ENCODE measurements around the gene RIMOC1. TPM values are rescaled to one million over a fixed set of nuclear protein-coding genes. Genes with fewer than 3 reads are reported as not detected.
A peak's percentile ranks its signal among the peaks of the same experiment; 100 is the strongest.

The RIMOC1 gene
- total RNA-seq, 1 experiment from 2014 or later = 40.4 TPM

- TF ChIP-seq, protein P1, sequence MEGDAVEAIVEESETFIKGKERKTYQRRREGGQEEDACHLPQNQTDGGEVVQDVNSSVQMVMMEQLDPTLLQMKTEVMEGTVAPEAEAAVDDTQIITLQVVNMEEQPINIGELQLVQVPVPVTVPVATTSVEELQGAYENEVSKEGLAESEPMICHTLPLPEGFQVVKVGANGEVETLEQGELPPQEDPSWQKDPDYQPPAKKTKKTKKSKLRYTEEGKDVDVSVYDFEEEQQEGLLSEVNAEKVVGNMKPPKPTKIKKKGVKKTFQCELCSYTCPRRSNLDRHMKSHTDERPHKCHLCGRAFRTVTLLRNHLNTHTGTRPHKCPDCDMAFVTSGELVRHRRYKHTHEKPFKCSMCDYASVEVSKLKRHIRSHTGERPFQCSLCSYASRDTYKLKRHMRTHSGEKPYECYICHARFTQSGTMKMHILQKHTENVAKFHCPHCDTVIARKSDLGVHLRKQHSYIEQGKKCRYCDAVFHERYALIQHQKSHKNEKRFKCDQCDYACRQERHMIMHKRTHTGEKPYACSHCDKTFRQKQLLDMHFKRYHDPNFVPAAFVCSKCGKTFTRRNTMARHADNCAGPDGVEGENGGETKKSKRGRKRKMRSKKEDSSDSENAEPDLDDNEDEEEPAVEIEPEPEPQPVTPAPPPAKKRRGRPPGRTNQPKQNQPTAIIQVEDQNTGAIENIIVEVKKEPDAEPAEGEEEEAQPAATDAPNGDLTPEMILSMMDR (IDR thresholded peaks at IDR 0.05; ENCODE audit: unreplicated experiment) = no peak
- ChIA-PET CTCF (no interaction called here), POLR2A (interaction anchor here (0.6 to 3.2 kb wide), 2 partner anchors 14 to 90 kb away, joined by 3 to 14 read pairs; partner anchors contain the start of gene RIMOC1)
- no peak overlapping the region for H3K4me3 Mint-ChIP-seq (ENCODE audit: unreplicated experiment)
- no peaks in the 10 kb centered on the region for H3K27me3 Mint-ChIP-seq (ENCODE audit: insufficient read depth, unreplicated experiment)
- H3K27ac Mint-ChIP-seq (ENCODE audit: low read depth, unreplicated experiment) = no peak overlapping the region
- no peaks in the 10 kb centered on the region for H3K9me3 Mint-ChIP-seq (ENCODE audit: unreplicated experiment)
- no peaks in the 10 kb centered on the region for H3K4me1 Mint-ChIP-seq (ENCODE audit: insufficient read depth, unreplicated experiment)
- intact Hi-C loops (cut with micrococcal nuclease) = no loop called here
- no peak for DNase-seq (ENCODE audit: unreplicated experiment)
- no TSS peak for BruUV-seq (replicated peaks)
- H3K36me3 Mint-ChIP-seq (ENCODE audit: insufficient read depth, unreplicated experiment) = peaks cover 67% of the 10 kb centered on the region
Measured at GRCh38 chr5:41918105-41918504, 14.0 kb downstream of the RIMOC1 start.

- intact Hi-C loops (cut with micrococcal nuclease) = no loop called here
- CTCF ChIA-PET = interaction anchor here (0.7 to 0.8 kb wide), 2 partner anchors 663 to 844 kb away, joined by 3 to 5 read pairs; no protein-coding TSS in a partner anchor
- TF ChIP-seq, protein P1 (IDR thresholded peaks at IDR 0.05; ENCODE audit: unreplicated experiment) = no peak
Measured at GRCh38 chr5:41921166-41921565, 17.0 kb downstream of the RIMOC1 start.

DNA sequence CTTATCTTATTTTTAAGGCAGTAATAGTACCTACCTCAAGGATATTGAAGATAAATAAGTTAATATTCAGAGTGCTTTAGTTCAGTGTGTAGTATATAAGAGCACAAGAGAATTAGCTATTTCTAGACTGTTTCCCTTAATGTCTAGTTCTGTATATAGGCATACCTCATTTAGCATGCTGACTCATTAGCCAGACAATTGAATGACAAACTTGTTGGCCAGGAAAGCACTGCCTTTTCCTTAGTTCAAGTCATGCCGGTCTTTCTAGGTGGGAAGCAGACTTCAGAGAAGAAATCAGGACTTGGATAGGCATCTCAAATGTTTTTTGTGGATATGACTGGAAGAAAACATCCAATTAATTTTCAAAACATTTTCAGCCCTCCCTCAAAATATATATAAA lies 17.7 kb downstream of the RIMOC1 start:
- DNase-seq (ENCODE audit: unreplicated experiment) = peak; percentile 31
- peaks cover 33% of the 10 kb centered on the region for H3K36me3 Mint-ChIP-seq (ENCODE audit: insufficient read depth, unreplicated experiment)
- H3K4me3 Mint-ChIP-seq (ENCODE audit: unreplicated experiment) = no peak overlapping the region
- no peak overlapping the region for H3K27ac Mint-ChIP-seq (ENCODE audit: low read depth, unreplicated experiment)
- H3K4me1 Mint-ChIP-seq (ENCODE audit: insufficient read depth, unreplicated experiment) = no peaks in the 10 kb centered on the region
- ChIA-PET POLR2A (interaction anchor here (0.7 to 2.5 kb wide), 3 partner anchors 11 to 27 kb away, joined by 3 to 19 read pairs (median 3); partner anchors contain the start of gene RIMOC1), CTCF (no interaction called here)
- intact Hi-C loops (cut with micrococcal nuclease) = no loop called here
- H3K27me3 Mint-ChIP-seq (ENCODE audit: insufficient read depth, unreplicated experiment) = no peaks in the 10 kb centered on the region
- H3K9me3 Mint-ChIP-seq (ENCODE audit: unreplicated experiment) = no peaks in the 10 kb centered on the region
- TF ChIP-seq, protein P1 (IDR thresholded peaks at IDR 0.05; ENCODE audit: unreplicated experiment) = no peak
- no TSS peak for BruUV-seq (replicated peaks)

More at GRCh38 chr5:41921166-41921565, 17.0 kb downstream of the RIMOC1 start:
- no peaks in the 10 kb centered on the region for H3K4me1 Mint-ChIP-seq (ENCODE audit: insufficient read depth, unreplicated experiment)
- no peak overlapping the region for H3K27ac Mint-ChIP-seq (ENCODE audit: low read depth, unreplicated experiment)
- POLR2A ChIA-PET = interaction anchor here (1.2 to 2.5 kb wide), 2 partner anchors 10 to 17 kb away, joined by 3 to 19 read pairs; partner anchors contain the start of gene RIMOC1
- no peak for DNase-seq (ENCODE audit: unreplicated experiment)
- no peaks in the 10 kb centered on the region for H3K27me3 Mint-ChIP-seq (ENCODE audit: insufficient read depth, unreplicated experiment)
- no TSS peak for BruUV-seq (replicated peaks)
- peaks cover 40% of the 10 kb centered on the region for H3K36me3 Mint-ChIP-seq (ENCODE audit: insufficient read depth, unreplicated experiment)
- H3K4me3 Mint-ChIP-seq (ENCODE audit: unreplicated experiment) = no peak overlapping the region
- no peaks in the 10 kb centered on the region for H3K9me3 Mint-ChIP-seq (ENCODE audit: unreplicated experiment)

DNA sequence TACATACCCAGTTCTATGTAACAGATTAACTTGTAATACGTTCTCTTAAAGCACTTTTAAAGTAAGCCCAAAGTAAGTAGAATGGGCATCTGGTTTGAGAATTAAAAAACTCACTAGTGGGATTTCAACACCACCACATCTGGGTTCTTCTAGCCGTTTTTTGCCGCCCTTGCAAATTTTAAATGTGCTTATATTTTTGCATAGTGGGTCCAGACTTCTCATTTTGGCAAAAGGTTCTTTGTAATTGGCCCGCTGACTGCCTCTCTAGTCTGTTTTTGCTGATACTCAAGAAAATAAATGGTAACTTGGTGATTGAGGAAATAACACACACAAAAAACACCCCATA lies 20.4 kb downstream of the RIMOC1 start:
- Mint-ChIP-seq H3K36me3 (ENCODE audit: insufficient read depth, unreplicated experiment) (peaks cover 7% of the 10 kb centered on the region), H3K4me1 (ENCODE audit: insufficient read depth, unreplicated experiment) (no peaks in the 10 kb centered on the region), H3K9me3 (ENCODE audit: unreplicated experiment) (no peaks in the 10 kb centered on the region), H3K27ac (ENCODE audit: low read depth, unreplicated experiment) (peak overlapping the region; percentile 86), H3K4me3 (ENCODE audit: unreplicated experiment) (peak overlapping the region; percentile 68), H3K27me3 (ENCODE audit: insufficient read depth, unreplicated experiment) (no peaks in the 10 kb centered on the region)
- POLR2A ChIA-PET = interaction anchor here (0.9 to 4.6 kb wide), 7 partner anchors 9 to 731 kb away, joined by 3 to 47 read pairs (median 5); partner anchors contain the start of genes OXCT1 and RIMOC1
- TF ChIP-seq, protein P1 (IDR thresholded peaks at IDR 0.05; ENCODE audit: unreplicated experiment) = no peak
- CTCF ChIA-PET = interaction anchor here (0.6 to 1.4 kb wide), 7 partner anchors 12 to 850 kb away, joined by 3 to 4 read pairs (median 3); no protein-coding TSS in a partner anchor
- DNase-seq (ENCODE audit: unreplicated experiment) = no peak
- TSS peak; percentile 51 for BruUV-seq (replicated peaks)
- intact Hi-C loops (cut with micrococcal nuclease) = loop anchor here (2.0 kb wide), 1 partner anchor 20 kb away; the partner anchor contains the start of gene RIMOC1
